CD4-positive, alpha-beta T cell treated with Interferon gamma for 1 hour (primary cell): ENCODE results near the gene BIRC6.

Experiments
- DNase-seq: peaks from one replicate; pipeline ENCODE4 v3.0.0-alpha.2; 2020

The BIRC6 gene

GRCh38 chr2:32375228-32375892, 18.5 kb downstream of the BIRC6 start:
- DNase-seq: no peak

DNA sequence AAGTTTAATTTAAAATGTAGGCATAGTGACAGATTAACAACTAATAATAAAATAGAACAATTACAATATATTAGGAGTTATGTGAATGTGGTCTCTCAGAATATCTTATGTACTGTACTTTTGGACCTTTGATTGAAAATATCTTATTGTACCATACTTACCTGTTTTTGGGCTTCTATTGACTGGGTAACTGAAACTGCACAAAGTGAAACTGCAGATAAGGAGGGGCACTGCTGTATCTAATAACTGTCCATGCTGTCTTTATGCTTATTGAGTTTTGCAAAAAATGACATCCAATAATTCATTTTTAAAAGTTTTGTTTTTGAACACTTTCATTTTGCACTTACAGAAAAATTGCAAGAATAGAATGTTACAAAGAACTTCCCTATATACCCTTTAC, 19.9 kb downstream of the BIRC6 start:
- no peak for DNase-seq

DNA sequence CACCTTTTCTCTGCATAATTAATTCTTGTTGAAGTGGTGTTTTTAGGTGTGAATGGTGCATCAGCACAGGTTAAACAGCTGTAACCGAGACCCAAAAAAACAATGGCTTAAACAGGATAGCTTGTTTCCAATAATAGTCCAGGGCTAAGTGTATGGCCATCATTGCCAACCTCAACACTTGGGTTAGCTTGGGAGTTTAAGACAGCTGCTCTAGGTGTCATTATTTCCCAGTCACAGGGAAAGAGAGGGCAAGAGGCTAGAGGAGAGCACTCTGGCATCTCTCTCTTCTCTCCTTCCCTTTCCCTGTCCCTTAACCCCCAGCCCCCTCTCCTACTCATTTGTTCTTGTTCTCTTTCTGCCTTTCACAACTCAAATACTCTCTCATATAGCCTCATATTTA, 21.1 kb downstream of the BIRC6 start:
- DNase-seq: no peak

- no peak for DNase-seq
Measured at GRCh38 chr2:32379352-32379751, 22.5 kb downstream of the BIRC6 start.

DNA sequence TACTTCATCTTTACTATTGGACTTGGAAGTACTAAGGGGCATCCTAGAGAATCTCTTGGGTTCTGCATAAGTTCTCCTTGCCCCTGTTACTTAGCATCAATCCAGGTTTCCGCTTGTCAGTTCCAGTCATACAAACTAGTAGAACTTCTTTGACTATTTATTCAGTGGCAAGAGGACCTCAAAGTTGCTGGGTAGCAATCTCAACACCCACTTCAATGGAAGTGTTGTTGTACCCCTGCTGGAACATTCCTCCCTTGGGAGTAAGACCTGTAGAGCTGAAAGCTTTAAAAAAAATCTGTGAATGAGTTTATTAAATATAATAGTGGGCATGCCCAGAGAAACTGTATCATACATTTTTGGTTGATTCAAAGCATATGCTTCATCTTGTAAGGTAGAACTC, 27.0 kb downstream of the BIRC6 start:
- DNase-seq: no peak

DNA sequence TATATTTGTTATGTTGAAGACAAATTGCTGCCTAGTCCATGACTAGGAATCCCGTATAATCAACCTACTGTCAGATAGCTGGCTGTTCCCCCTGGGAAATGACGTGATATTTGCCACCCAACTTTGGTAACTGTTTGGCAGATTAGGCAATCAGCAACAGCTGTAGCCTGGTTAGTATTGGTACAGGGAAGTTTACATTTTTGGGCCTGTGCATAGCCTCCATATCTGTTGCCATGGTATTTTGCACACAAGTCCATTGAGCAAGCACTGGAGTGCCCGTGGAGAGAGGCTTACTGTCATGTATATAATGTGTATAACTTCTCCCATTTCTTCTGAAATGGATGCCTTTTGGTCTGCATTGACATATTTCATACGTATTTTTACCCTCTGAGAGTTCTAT, 27.7 kb downstream of the BIRC6 start:
- no peak for DNase-seq

- DNase-seq: no peak
Measured at GRCh38 chr2:32386739-32387138, 29.9 kb downstream of the BIRC6 start.

DNA sequence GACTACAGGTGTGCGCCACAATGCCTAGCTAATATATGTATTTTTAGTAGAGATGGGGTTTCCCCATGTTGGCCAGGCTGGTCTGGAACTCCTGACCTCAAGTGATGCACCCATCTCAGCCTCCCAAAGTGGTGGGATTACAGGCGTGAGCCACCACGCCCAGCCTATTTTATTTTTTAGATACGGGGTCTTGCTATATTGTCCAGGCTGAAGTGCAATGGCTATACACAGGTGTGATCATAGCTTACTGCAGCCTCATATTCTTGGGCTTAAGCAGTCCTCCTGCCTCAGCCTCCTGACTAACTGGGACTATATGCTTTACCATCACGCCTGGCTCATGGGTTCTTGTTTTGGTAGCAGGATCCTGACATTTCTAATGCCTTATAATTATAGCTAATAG, 42.4 kb downstream of the BIRC6 start:
- no peak for DNase-seq

DNA sequence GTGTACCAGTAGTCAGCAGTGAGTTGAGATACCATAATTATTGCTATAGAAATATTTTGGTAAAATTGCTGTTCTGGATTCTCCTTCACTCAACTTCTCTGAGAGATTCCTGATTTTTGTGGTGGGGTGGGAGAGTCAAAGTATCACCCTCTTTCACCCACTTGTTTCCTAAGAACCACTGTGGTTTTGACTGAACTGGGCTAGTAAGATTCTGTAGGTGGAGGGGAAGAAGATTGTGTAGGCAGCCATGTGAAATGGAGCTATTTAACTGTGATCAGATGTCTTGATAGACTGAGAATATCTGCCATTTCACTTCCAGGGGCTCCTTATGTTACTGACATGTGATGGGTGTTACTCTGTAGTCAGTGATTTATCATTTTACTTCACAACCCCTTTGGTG, 45.3 kb downstream of the BIRC6 start:
- DNase-seq: no peak

DNA sequence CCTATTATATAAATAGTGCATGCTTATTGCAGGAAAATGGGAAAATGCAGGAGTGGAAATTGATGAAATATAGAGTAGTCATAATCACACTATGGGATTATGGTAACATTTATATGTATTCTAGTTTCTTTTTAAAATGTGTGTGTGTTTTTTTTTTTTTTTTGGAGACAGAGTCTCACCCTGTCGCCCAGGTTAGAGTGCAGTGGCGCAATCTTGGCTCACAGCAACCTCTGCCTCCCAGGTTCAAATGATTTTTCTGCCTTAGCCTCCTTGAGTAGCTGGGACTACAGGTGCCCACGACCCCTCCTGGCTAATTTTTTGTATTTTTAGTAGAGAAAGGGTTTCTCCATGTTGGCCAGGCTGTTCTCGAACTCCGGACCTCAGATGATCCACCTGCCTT, 47.0 kb downstream of the BIRC6 start:
- DNase-seq: no peak

- no peak for DNase-seq
Measured at GRCh38 chr2:32404691-32405090, 47.9 kb downstream of the BIRC6 start.

- no peak for DNase-seq
Measured at GRCh38 chr2:32416519-32416918, 59.7 kb downstream of the BIRC6 start.

DNA sequence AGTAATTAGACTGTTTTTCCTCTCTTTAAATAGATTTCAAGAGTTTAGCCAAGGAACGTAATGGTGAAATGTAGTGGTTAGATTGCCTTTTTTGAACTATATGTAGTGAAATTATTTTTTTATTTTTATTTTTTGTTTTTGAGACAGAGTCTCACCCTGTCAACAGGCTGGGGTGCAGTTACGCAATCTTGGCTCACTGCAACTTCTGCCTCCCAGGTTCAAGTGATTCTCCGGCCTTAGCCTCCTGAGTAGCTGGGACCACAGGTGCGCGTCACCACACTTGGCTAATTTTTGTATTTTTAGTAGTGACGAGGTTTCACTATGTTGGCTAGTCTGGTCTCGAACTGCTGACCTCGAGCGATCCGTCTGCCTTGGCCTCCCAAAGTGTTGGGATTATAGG, 60.8 kb downstream of the BIRC6 start:
- no peak for DNase-seq

- DNase-seq: no peak
Measured at GRCh38 chr2:32418778-32419177, 62.0 kb downstream of the BIRC6 start.

DNA sequence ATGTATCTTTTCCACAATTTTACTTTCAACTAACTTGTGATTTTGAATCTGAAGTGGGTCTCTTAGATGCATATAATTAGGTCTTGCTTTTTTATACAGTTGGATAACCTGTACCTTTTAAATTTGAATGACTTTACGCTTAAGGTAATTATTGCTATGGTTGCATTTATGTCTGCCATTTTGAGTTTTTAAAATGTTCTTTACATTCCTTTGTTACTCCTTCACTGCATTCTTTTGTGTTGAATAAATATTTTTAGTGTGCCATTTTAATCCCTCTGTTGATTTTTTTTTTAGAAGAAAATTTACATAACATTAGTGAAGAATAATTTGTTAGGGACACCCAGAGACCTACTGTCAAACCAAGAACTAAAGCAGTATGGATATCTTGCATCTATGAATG, 65.3 kb downstream of the BIRC6 start:
- no peak for DNase-seq

DNA sequence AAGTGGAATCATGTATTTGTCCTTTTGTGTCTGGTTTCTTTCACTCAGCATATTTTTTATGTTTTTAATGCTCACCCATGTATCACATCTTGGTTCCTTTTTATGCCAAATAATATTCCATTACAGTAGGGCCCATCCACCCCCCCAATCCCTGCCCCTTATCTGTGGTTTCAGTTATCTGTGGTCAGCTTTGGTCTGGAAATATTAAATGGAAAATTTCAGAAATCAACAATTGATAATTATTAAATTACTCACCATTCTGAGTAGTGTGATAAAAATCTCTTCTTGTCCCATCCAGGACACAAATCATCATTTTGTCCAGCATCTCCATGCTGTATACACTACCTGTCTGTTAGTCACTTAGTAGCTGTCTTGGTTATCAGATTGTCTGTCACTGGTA, 66.7 kb downstream of the BIRC6 start:
- DNase-seq: no peak

- no peak for DNase-seq
Measured at GRCh38 chr2:32424739-32425138, 67.9 kb downstream of the BIRC6 start.

DNA sequence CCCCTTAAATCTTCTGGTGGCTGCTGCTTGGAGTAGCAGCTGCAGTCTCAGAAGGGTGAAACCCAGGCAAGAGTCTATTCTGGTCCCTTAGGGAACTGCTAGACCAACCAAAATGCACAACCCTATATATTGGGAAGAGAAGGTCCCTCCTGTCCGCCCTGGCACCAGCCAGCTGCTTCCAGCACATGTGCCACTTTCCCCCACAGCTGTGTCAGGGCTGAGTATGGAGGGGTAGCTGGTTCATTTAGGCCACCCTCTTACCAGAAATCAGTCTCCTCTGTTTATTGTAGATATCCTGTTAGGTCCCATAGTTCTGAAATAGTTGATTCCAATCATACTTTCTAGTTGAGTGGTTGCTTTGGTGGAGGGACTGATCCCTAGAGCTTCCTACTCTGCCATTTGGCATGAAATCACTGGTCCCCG, 68.9 kb downstream of the BIRC6 start:
- DNase-seq: no peak

GRCh38 chr2:32427672-32428610, 71.1 kb downstream of the BIRC6 start:
- no peak for DNase-seq

DNA sequence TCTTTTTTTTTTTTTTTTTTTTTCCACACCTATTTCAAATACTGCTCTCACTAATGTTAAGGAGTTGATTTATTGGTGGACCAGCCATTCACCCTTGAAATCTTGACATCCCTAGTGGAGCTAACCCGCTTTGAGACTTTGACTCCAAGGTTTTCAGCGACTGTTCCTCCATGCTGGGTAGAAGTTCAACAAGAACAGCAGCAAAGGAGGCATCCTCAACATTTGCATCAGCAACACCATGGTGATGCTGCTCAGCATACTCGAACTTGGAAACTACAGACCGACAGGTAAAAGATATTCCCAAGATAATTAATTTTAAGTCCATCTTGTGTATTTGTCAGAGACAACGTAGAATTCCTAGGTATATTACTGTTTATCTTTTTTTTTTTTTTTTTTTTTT, 74.0 kb downstream of the BIRC6 start:
- no peak for DNase-seq

DNA sequence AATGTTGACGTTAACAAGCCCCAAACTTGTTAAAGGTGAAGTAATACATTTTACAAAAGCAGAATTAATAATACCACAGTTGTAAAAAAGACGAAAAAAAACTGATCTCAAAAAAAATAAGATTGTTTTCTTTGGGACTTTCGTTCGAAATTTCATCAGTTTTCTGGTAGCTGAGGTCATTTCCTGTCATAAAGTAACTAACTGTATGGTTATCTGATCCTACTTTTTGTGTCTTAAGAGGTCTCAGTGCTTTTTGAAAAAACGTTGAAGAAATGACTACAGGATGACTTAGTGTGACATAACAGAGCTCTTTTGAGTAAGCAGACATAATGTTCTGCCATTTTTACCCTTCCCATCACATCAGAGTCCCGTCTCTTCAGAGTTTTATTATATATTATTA, 79.3 kb downstream of the BIRC6 start:
- no peak for DNase-seq

DNA sequence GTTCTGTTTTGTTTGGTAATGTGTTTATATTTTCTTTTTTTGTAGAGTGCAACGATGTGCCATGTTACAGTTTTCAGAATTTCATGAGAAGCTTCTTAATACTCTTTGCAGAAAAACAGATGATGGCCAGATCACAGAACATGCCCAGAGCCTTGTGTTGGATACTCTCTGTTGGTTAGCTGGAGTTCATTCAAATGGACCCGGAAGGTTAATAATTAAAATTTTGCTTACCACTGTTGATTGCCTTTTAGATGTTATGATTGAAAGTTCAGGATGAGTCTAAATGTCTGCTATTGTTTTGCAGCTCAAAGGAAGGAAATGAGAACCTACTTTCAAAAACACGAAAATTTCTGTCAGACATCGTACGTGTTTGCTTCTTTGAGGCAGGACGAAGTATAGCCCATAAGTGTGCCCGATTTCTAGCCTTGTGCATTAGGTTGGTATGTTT, 85.2 kb downstream of the BIRC6 start:
- DNase-seq: no peak

GRCh38 chr2:32446369-32446768, 89.5 kb downstream of the BIRC6 start:
- no peak for DNase-seq

- DNase-seq: no peak
Measured at GRCh38 chr2:32450851-32451250, 94.0 kb downstream of the BIRC6 start.
